ENCODE measurements around the gene ARTN.

The ARTN gene, protein sequence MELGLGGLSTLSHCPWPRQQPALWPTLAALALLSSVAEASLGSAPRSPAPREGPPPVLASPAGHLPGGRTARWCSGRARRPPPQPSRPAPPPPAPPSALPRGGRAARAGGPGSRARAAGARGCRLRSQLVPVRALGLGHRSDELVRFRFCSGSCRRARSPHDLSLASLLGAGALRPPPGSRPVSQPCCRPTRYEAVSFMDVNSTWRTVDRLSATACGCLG

DNA sequence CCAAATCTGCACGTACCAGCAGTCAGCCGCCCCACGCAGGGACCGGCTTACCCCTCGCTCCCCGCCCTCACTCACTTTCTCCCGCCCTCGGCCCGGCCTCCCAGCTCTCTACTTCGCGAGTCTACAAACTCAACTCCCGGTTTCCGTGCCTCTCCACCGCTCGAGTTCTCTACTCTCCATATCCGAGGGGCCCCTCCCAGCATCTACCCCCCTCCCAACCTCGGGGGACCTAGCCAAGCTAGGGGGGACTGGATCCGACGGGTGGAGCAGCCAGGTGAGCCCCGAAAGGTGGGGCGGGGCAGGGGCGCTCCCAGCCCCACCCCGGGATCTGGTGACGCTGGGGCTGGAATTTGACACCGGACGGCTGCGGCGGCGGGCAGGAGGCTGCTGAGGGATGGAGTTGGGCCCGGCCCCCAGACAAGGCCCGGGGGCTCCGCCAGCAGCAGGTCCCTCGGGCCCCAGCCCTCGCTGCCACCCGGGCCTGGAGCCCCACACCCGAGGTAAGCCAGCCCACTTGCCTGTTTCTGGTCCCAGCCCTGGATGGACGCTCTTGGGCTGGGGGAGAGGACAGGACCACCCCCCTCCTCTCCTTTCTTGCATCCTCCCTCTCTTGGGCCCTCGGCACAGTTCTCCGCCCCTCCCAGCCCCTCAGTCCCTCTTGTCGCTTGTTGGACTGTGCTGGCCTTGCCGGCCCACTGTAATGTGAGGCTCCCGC, at the start of gene ARTN:
Gene ARTN (plus strand): TSS at position 416 of the 715 bp plus-strand sequence. CDS start 1,856 bp downstream, outside the sequence.
- peak within 1 kb of the TSS; percentile 55 for H3K4me3 ChIP-seq (ENCODE audit: low read depth, low read length)

DNA sequence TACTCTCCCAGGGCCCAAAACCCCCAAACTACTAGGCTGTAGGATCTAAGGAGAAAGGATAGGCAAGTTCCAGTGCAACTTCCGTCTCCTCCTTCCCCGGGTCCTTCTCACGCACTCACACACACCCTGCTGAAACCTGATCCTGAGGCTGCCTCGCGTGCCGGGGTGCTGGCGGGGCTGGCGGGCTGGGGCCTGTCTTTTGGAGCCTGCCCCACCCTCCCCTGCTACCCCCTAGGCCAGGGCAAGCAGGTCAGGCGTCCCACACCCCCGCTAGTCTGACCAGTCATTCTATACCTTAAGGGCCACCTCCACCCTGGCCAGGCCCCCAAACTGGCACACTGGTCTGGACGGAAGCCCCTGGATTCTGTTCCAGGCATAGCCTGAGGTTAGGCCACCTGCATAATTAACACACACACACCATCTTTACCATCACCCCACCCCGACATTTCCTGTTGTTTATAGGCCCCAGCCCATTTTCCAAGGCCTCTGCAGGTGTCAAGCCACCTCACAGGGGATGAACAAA, 48.3 kb upstream of the ARTN start:
- no peak overlapping the region for H3K4me3 ChIP-seq (ENCODE audit: low read depth, low read length)

- no peak overlapping the region for H3K4me3 ChIP-seq (ENCODE audit: low read depth, low read length)
Measured at GRCh38 chr1:43887748-43888147, 45.9 kb upstream of the ARTN start.

DNA sequence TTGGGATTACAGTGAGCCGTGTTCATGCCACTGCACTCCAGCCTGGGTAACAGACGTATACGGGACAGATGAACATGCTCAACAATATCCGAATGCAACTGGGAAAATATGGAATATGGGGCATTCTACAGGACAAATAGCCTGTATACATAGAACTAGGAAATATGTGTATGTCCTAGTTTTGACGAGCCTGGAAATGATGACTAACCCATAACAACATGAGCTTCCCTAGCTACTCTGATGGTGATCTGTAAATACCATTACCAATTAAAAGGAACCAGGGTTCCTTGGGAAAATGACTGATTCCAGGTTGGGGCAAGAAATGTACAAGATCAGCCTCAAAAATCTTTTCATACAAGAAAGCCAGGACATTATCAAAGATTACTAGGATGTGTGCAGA, 42.8 kb upstream of the ARTN start:
- no peak overlapping the region for H3K4me3 ChIP-seq (ENCODE audit: low read depth, low read length)

- H3K4me3 ChIP-seq (ENCODE audit: low read depth, low read length) = no peak overlapping the region
Measured at GRCh38 chr1:43893006-43893405, 40.6 kb upstream of the ARTN start.

GRCh38 chr1:43898981-43899380, 34.6 kb upstream of the ARTN start:
- H3K4me3 ChIP-seq (ENCODE audit: low read depth, low read length) = no peak overlapping the region

- H3K4me3 ChIP-seq (ENCODE audit: low read depth, low read length) = no peak overlapping the region
Measured at GRCh38 chr1:43900386-43900785, 33.2 kb upstream of the ARTN start.

DNA sequence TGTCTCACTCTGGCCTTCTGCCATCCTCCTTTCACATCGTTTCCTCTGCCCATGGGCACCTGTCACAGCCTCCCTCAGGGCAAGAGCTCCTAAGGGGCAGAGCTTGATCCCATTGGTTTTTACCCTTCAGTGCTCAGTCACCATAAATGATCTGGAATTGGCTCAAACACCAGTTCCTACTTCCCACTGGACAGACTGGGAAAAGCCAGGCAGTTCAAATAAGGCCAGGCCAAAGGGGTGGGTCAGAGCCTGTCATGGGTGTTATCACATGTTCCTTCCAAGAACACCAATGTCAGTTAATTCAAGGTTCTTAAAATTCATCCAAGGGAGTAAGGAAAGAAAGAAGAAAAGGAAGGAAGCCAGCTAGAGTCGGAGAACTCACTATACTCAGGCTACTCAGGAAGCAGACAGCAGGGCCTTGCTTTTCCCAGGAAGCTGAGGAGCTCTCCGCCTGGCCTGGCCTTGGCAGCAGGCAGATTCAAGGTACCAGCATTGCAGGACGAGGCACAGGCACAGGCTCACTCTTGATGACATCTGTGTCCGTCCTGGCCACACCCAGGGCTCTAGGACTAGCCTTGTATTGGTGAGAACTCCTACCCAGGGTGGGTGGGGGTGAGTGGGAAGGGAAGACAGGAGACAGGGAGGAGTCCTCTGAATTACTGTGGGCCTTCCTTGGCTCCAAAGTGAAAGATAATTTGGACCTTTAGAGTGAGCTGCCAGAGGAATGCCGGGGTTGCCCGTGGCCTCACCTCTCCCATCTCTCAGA, 32.2 kb upstream of the ARTN start:
- no peak overlapping the region for H3K4me3 ChIP-seq (ENCODE audit: low read depth, low read length)

DNA sequence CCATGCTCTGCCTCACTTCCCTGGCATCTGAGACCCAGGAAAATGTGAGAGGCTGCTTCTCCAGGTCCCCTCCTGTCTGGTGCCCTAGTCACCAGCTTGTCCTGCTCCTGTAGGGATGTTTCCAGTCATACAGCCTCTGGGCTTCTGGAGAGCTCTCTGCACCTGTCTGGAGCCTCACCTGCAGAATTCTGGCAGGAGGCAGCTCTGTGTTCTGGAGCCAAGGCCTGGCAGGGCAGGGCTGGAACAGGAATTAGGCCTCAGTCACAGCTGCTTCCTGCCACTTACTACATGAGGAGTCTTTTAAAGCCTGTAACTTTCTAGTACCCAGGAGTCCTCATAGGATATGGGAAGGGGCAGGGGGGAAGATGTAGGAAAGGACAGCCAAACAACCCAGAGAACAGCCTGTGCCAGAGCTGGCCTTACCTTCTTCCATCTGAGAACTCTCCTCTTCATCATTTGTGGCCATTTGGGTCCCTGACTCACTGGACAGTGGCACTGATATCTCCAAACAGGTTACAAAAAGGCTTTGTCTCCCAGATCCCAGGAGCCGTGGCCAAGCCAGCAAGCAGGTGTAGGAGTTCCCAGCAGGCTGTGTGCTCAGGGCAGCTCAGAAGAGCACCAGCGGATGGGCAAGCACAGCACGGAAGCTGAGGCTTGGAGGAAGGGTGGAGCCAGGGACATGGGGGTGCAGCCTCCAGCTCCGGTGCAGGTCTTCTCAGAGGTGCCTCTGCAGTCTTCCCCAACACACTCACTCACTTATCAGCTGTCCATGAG, 31.4 kb upstream of the ARTN start:
- H3K4me3 ChIP-seq (ENCODE audit: low read depth, low read length) = no peak overlapping the region

- no peak overlapping the region for H3K4me3 ChIP-seq (ENCODE audit: low read depth, low read length)
Measured at GRCh38 chr1:43904660-43905551, 28.7 kb upstream of the ARTN start.

DNA sequence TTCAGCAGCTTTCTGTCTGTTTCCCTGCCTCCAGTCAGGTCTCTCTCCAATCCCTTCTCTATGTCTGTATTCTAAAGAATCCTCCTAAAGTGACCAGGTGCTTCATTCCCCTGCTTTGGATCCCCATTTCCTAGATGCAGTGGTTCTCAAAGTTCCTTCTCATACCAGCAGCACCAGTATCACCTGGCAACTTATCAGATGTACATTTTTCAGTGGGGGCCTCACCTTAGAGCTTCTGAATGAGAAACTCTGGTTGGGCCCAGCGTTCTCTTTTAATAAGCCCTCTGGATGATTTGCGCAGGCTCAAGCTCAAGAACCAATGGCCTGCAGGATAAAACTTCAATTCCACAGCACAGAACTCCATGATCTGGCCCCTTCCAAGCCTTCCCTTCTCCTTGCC, 25.4 kb upstream of the ARTN start:
- H3K4me3 ChIP-seq (ENCODE audit: low read depth, low read length) = no peak overlapping the region

DNA sequence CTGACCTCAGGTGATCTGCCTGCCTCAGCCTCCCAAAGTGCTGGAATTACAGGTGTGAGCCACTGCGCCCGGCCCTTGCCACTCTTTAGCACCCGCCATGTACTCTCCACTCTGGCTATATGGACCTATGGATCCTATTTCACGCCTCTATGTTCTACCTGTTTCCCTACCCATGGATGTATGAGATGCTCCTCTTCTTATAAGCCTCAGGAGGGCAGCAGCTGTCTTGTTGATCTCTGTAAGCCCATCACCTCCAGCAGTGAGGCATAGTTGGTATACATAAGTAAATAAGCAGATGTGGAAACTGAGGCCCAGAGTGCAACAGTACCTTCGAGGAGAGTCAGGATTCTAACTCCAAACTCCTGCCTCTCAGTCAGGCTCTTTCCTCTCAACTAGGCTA, 24.7 kb upstream of the ARTN start:
- H3K4me3 ChIP-seq (ENCODE audit: low read depth, low read length) = no peak overlapping the region

- H3K4me3 ChIP-seq (ENCODE audit: low read depth, low read length) = no peak overlapping the region
Measured at GRCh38 chr1:43910343-43910742, 23.3 kb upstream of the ARTN start.

GRCh38 chr1:43912607-43913006, 21.0 kb upstream of the ARTN start:
- H3K4me3 ChIP-seq (ENCODE audit: low read depth, low read length) = no peak overlapping the region

DNA sequence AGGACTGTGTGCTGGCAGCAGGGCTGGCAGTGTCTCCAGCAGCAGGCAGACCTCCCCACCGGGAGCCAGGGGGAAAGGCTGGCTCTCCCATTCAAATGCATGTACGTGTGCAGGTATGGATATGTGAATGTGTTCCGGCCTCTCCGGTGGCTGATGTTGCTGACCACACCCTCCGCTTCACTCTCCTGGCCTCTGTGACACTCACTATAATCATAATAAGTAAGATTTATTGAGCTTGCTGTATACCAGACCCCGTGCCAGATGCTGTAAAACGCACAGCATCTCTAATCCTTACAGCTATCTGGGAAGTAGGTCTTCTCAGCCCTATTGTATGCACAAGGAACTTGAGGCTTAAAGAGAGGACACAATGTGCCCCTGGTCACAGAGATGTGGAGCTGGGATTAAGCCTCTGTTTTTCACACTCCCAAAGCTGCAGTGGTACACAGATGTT, 20.5 kb upstream of the ARTN start:
- no peak overlapping the region for H3K4me3 ChIP-seq (ENCODE audit: low read depth, low read length)

- H3K4me3 ChIP-seq (ENCODE audit: low read depth, low read length) = no peak overlapping the region
Measured at GRCh38 chr1:43913666-43914360, 19.8 kb upstream of the ARTN start.

DNA sequence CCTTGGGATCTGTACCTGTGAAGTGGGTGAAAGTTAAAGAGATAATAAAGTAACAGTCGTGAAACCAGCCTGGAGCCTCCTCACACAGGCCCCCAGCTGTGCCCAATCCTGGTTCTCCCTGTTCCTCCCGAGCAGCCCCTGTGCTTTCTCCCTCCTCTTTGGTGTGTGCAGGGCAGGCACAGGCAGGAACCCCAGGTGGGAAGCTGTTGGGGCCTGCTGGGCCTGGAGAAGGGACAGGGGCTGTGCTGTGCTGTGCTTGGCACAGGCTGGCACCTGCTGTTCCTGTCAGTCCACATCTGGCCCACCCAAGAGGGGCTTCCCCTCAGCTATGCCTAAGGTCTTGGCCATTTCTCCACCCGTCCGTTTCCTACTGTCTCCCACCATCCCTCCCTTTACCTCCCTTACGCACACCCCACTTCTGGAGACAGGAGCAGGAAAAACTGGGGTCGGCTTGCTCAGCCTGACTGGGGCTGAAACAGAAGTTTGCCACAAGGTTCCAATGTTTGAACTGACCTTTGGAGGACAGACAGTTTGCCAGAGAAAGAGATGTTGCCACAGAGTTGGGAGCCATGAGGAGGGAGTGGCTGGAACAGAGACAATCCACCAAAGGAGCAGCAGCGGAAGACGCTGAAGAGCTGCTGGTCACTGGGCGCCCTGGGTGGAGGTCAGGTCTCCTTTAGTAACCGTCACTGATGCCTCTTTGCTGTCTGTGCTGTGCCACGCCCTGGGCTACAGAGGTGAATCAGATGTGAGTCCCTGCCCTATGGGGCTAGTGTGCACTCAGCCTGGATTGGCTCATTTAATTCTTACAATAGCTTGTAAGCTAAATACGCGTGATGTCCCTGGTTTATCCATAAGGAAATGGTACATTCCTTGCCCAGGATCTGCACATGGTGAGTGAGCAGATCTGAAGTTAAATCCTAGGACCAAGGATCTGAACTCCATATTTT, 18.8 kb upstream of the ARTN start:
- H3K4me3 ChIP-seq (ENCODE audit: low read depth, low read length) = no peak overlapping the region

- H3K4me3 ChIP-seq (ENCODE audit: low read depth, low read length) = no peak overlapping the region
Measured at GRCh38 chr1:43919906-43920305, 13.7 kb upstream of the ARTN start.

Measured in iPS-11a (cell line).